ENCODE results near the gene PRRG2. TPM values are rescaled to one million over a fixed set of nuclear protein-coding genes. Genes with fewer than 3 reads are reported as not detected.

Gene PRRG2
- total RNA-seq (2021; ENCODE audit: unreplicated experiment) (0.64 TPM), Bru-seq, nascent RNA (percentile 18 among the genes with signal in this experiment), BruChase-seq, experiment 1, labeled RNA remaining after a 2-hour chase (percentile 23 among the genes with signal in this experiment), BruChase-seq, experiment 2, labeled RNA remaining after a 6-hour chase (percentile 24 among the genes with signal in this experiment)
- polyA plus RNA-seq (2012; ENCODE audit: insufficient read length) = 0.84 TPM
- long read RNA-seq = 0 reads

DNA sequence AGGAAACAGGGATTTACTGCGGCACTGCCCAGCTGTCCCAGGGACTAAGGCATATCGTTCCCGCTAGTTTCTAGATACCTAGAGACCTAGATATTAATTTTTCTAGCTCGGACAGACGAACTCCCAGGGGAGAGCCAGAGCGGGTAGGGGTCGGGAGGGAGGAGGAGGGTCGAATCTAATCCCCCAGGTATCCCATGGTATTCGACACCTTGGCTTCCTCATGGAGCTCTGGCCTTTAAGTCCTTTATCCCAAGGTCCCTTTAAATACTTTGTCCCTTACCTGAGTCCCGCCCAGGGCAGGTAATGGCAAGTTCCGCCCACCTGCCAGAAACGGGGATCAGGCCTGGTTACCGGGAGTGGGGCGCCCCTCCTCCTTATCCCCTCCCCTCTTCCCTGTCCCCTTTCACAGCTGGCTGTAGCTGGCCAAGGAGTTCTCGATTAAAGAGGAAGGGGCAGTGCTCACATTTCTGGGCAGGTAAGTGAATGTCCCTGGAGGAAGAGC is at the start of gene PRRG2:
Gene PRRG2, plus strand, starts transcription at position 310 of the 502 bp plus-strand sequence. CDS start 1,904 bp downstream, outside the sequence.
- H3K9me3 ChIP-seq (ENCODE audit: control insufficient read depth, insufficient read depth, low read depth, low read length) = no peaks in the 10 kb centered on the region
- peaks cover 5% of the 10 kb centered on the region; the same call in 1 of the 2 replicates for H3K4me1 ChIP-seq (ENCODE audit: control insufficient read depth, insufficient read depth, low read length)
- peaks cover 7% of the 10 kb centered on the region for H3K36me3 ChIP-seq (ENCODE audit: control insufficient read depth, insufficient read depth, low read length)
- ChIA-PET POLR2A (interaction anchor here (0.6 to 0.8 kb wide), 2 partner anchors 59 to 130 kb away, joined by 3 read pairs; no protein-coding TSS in a partner anchor), CTCF (interaction anchor here (0.7 kb wide), 1 partner anchor 95 kb away, joined by 3 read pairs; no protein-coding TSS in a partner anchor)
- no TSS peak for BruUV-seq (replicated peaks)
- DNase-seq (ENCODE audit: low read depth, low spot score) (no peak), ATAC-seq (no peak)
- in situ Hi-C loops (cut with HindIII; ENCODE audit: low pct_unique_long_range_greater_than_20kb, low sequenced_read_pairs) = no loop called here
- TF ChIP-seq SIN3A (IDR thresholded peaks at IDR 0.05; ENCODE audit: borderline replicate concordance, insufficient read depth, low read depth, low read length) (no peak), TCF7L2 (IDR thresholded peaks at IDR 0.05; ENCODE audit: low read depth, low read length) (no peak), POLR2AphosphoS5 (IDR thresholded peaks at IDR 0.05; ENCODE audit: low read depth, low read length) (no peak), REST (IDR thresholded peaks at IDR 0.05; ENCODE audit: insufficient read depth in 1 of 2, low read depth in 2 of 2, low read length in 1 of 2) (no peak)
- TF ChIP-seq, protein P1, sequence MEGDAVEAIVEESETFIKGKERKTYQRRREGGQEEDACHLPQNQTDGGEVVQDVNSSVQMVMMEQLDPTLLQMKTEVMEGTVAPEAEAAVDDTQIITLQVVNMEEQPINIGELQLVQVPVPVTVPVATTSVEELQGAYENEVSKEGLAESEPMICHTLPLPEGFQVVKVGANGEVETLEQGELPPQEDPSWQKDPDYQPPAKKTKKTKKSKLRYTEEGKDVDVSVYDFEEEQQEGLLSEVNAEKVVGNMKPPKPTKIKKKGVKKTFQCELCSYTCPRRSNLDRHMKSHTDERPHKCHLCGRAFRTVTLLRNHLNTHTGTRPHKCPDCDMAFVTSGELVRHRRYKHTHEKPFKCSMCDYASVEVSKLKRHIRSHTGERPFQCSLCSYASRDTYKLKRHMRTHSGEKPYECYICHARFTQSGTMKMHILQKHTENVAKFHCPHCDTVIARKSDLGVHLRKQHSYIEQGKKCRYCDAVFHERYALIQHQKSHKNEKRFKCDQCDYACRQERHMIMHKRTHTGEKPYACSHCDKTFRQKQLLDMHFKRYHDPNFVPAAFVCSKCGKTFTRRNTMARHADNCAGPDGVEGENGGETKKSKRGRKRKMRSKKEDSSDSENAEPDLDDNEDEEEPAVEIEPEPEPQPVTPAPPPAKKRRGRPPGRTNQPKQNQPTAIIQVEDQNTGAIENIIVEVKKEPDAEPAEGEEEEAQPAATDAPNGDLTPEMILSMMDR (IDR thresholded peaks at IDR 0.05) = no peak
- peak within 1 kb of the TSS; percentile 87 for H3K27ac ChIP-seq (ENCODE audit: low read length)
- intact Hi-C loops (cut with micrococcal nuclease; ENCODE audit: unreplicated experiment) = no loop called here
- H3K27me3 ChIP-seq (ENCODE audit: control insufficient read depth, insufficient read depth, low read length) = no peaks in the 10 kb centered on the region
- H3K4me3 ChIP-seq (ENCODE audit: low read depth in 2 of 2, low read length in 2 of 2) = peak within 1 kb of the TSS; percentile 83 to 95

GRCh38 chr19:49533551-49534488 is 47.3 kb upstream of the PRRG2 start:
- no peaks in the 10 kb centered on the region for H3K36me3 ChIP-seq (ENCODE audit: control insufficient read depth, insufficient read depth, low read length)
- no peak for DNase-seq (ENCODE audit: low read depth, low spot score)
- H3K27ac ChIP-seq (ENCODE audit: low read length) = no peak overlapping the region
- TF ChIP-seq REST (IDR thresholded peaks at IDR 0.05; ENCODE audit: insufficient read depth in 1 of 2, low read depth in 2 of 2, low read length in 1 of 2) (no peak), SIN3A (IDR thresholded peaks at IDR 0.05; ENCODE audit: borderline replicate concordance, insufficient read depth, low read depth, low read length) (no peak), POLR2AphosphoS5 (IDR thresholded peaks at IDR 0.05; ENCODE audit: low read depth, low read length) (no peak), TCF7L2 (IDR thresholded peaks at IDR 0.05; ENCODE audit: low read depth, low read length) (no peak)
- TF ChIP-seq, protein P1 (IDR thresholded peaks at IDR 0.05) = no peak; the same call in 1 of the 2 replicates
- in situ Hi-C loops (cut with HindIII; ENCODE audit: low pct_unique_long_range_greater_than_20kb, low sequenced_read_pairs) = no loop called here
- intact Hi-C loops (cut with micrococcal nuclease; ENCODE audit: unreplicated experiment) = no loop called here
- H3K27me3 ChIP-seq (ENCODE audit: control insufficient read depth, insufficient read depth, low read length) = no peaks in the 10 kb centered on the region
- ChIA-PET POLR2A (interaction anchor here (0.7 kb wide), 1 partner anchor 9 kb away, joined by 3 read pairs; no protein-coding TSS in a partner anchor), CTCF (interaction anchor here (0.6 kb wide), 1 partner anchor 36 kb away, joined by 4 read pairs; no protein-coding TSS in a partner anchor)
- H3K4me3 ChIP-seq (ENCODE audit: low read depth in 2 of 2, low read length in 2 of 2) = peak overlapping the region; percentile 52 to 60
- peak; percentile 94 for ATAC-seq
- no peaks in the 10 kb centered on the region for H3K9me3 ChIP-seq (ENCODE audit: control insufficient read depth, insufficient read depth, low read depth, low read length)
- BruUV-seq (replicated peaks) = no TSS peak
- H3K4me1 ChIP-seq (ENCODE audit: control insufficient read depth, insufficient read depth, low read length) = no peaks in the 10 kb centered on the region
